AG04450 (cell line): ENCODE results near the gene CENPV. TPM values are rescaled to one million over a fixed set of nuclear protein-coding genes. Genes with fewer than 3 reads are reported as not detected.

Experiments
- CTCF ChIA-PET: fragments of 300-600, 350-600 bp; formaldehyde crosslinking; extraction: SDS; loops from one replicate; lab custom pipeline; 2022; ENCODE audit warnings: antibody characterized with exemption, inconsistent platforms; lab: Charles Lee
- POLR2A ChIA-PET: fragments of 350-600 bp; formaldehyde crosslinking; extraction: SDS; loops from one replicate; lab custom pipeline; 2021; ENCODE audit warnings: antibody characterized with exemption, inconsistent platforms; lab: Yijun Ruan, JAX
- DNase-seq: peaks from one replicate; pipeline ENCODE4 v3.0.0-alpha.2; 2011; ENCODE audit warnings: low read depth, low spot score
- H3K27ac ChIP-seq: one replicate; pipeline ENCODE4 v1.5.1; 2012; ENCODE audit warnings: low read depth, low read length, control low read depth
- H3K27me3 ChIP-seq: one replicate; pipeline ENCODE4 v1.6.0; 2012; ENCODE audit warnings: low read length; ENCODE audit not compliant: control insufficient read depth, insufficient read depth
- H3K4me3 ChIP-seq: 2 replicates; pipeline ENCODE4 v1.5.1; 2011; ENCODE audit warnings: mild to moderate bottlenecking, low read depth, low read length, control low read depth
- H3K9me3 ChIP-seq: 2 replicates; pipeline ENCODE4 v1.5.1; 2012; ENCODE audit warnings: low read length; ENCODE audit not compliant: control insufficient read depth, insufficient read depth
- polyA plus RNA-seq: library from polyadenylated mRNA; depleted of rRNA; stranded (reverse); fragments of >200 nt; gene quantifications from 2 replicates; pipeline ENCODE4 v1.2.3, GENCODE V29; 2011
- TF ChIP-seq, protein P1 (sequence below): IDR thresholded peaks from 2 replicates; pipeline ENCODE4 v1.5.1; 2011; ENCODE audit warnings: low read depth, low read length, control low read depth, inconsistent platforms

The CENPV gene
- polyA plus RNA-seq, 1 experiment: 65.2 TPM

DNA sequence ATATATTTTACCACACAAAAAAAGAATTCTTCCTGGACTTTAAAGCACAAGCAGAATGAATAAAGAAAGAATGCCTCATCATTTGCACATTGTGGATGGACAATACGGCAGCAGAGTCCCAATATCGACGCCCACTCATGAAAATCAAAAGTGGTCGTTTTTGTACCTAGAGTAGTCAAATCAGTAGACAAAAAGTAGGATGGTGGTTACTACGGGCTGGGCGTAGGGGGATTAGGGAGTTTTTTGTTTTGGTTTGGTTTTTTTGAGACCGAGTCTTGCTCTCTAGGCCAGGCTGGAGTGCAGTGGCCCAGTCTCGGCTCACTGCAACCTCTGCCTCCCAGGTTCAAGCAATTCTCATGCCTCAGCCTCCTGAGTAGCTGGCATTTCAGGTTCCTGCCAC is 8.6 kb upstream of the CENPV start:
- Histone ChIP-seq H3K9me3 (no peaks in the 10 kb centered on the region), H3K4me3 (no peak overlapping the region), H3K27me3 (no peaks in the 10 kb centered on the region), H3K27ac (no peak overlapping the region)
- ChIA-PET CTCF (interaction anchor here (0.6 to 4.4 kb wide), 3 partner anchors 12 to 160 kb away, joined by 3 to 53 read pairs (median 26); no protein-coding TSS in a partner anchor), POLR2A (no interaction called here)
- DNase-seq: no peak
- TF ChIP-seq, protein P1, sequence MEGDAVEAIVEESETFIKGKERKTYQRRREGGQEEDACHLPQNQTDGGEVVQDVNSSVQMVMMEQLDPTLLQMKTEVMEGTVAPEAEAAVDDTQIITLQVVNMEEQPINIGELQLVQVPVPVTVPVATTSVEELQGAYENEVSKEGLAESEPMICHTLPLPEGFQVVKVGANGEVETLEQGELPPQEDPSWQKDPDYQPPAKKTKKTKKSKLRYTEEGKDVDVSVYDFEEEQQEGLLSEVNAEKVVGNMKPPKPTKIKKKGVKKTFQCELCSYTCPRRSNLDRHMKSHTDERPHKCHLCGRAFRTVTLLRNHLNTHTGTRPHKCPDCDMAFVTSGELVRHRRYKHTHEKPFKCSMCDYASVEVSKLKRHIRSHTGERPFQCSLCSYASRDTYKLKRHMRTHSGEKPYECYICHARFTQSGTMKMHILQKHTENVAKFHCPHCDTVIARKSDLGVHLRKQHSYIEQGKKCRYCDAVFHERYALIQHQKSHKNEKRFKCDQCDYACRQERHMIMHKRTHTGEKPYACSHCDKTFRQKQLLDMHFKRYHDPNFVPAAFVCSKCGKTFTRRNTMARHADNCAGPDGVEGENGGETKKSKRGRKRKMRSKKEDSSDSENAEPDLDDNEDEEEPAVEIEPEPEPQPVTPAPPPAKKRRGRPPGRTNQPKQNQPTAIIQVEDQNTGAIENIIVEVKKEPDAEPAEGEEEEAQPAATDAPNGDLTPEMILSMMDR: no peak

DNA sequence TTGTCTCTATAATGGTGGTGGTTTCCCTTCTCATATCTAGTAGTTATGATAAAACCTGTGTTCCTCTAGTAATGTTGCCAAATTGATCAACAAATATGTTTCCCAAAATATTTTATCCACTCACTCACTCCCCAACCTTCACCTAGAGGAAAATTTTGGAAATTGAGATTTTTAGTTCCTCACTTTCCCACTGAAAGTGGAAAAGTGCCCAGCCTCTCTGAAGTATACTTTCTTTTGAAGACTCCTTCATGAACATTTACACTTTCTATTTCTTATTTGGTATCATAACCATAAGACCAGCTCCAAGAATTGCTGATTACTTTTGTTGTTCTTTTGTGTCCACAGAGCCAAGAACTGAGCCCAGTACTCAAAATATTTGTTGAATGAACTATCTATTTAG is 5.1 kb upstream of the CENPV start:
- TF ChIP-seq, protein P1: no peak
- POLR2A ChIA-PET: no interaction called here
- H3K9me3 ChIP-seq: no peaks in the 10 kb centered on the region
- no peak overlapping the region for H3K4me3 ChIP-seq
- no peaks in the 10 kb centered on the region for H3K27me3 ChIP-seq
- no peak overlapping the region for H3K27ac ChIP-seq
- DNase-seq: no peak
- CTCF ChIA-PET: no interaction called here

DNA sequence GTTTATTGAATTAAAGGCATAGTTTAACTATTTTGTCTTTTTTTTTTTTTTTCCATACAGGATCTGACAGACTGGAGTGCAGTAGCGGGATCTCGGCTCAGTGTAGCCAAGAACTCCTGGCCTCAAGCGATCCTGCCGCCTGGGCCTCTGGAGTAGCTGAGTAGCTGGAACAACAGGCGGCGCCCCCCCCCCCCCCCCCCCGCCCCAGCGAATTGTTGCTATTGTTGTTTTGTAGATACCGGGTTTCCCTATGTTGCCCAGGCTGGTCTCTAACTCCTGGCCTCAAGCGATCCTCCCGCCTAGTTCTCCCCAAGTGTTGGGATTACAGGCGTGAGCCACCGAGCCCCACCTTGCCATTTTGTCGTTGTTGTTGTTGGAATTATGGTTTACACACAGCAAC is 1.3 kb upstream of the CENPV start:
- TF ChIP-seq, protein P1: no peak
- ChIA-PET POLR2A (interaction anchor here (3.5 kb wide), 1 partner anchor 26 kb away, joined by 20 read pairs; the partner anchor contains the start of gene UBB), CTCF (interaction anchor here (1.6 to 6.5 kb wide), 2 partner anchors 9 to 24 kb away, joined by 4 to 73 read pairs; no protein-coding TSS in a partner anchor)
- Histone ChIP-seq H3K9me3 (no peaks in the 10 kb centered on the region; the same call in 1 of the 2 replicates), H3K27me3 (no peaks in the 10 kb centered on the region), H3K4me3 (no peak overlapping the region), H3K27ac (no peak overlapping the region)
- DNase-seq: no peak

- Histone ChIP-seq H3K27me3 (no peaks in the 10 kb centered on the region), H3K4me3 (peak overlapping the region; percentile 74), H3K27ac (peak overlapping the region; percentile 80), H3K9me3 (no peaks in the 10 kb centered on the region; the same call in 1 of the 2 replicates)
- TF ChIP-seq, protein P1: no peak
- ChIA-PET POLR2A (interaction anchor here (0.6 to 3.5 kb wide), 6 partner anchors 28 to 182 kb away, joined by 3 to 20 read pairs (median 6); partner anchors contain the start of genes NCOR1 and UBB), CTCF (interaction anchor here (0.5 to 6.5 kb wide), 7 partner anchors 10 to 154 kb away, joined by 3 to 73 read pairs (median 6); no protein-coding TSS in a partner anchor)
- no peak for DNase-seq
Measured at GRCh38 chr17:16352667-16353316, 477 bp downstream of the CENPV start.

GRCh38 chr17:16352303-16352666 is 984 bp downstream of the CENPV start:
- peak overlapping the region; percentile 74 for H3K4me3 ChIP-seq
- H3K27ac ChIP-seq: peak overlapping the region; percentile 80
- CTCF ChIA-PET: interaction anchor here (1.0 to 6.5 kb wide), 5 partner anchors 10 to 47 kb away, joined by 3 to 73 read pairs (median 3); no protein-coding TSS in a partner anchor
- TF ChIP-seq, protein P1: no peak
- POLR2A ChIA-PET: interaction anchor here (0.6 to 3.5 kb wide), 5 partner anchors 29 to 122 kb away, joined by 3 to 20 read pairs (median 8); partner anchors contain the start of gene UBB
- H3K9me3 ChIP-seq: no peaks in the 10 kb centered on the region; the same call in 1 of the 2 replicates
- no peaks in the 10 kb centered on the region for H3K27me3 ChIP-seq
- DNase-seq: no peak
